ENCODE data around the gene LRRC52.

Gene LRRC52

GRCh38 chr1:165576536-165576935 is 32.7 kb downstream of the LRRC52 start:
- H3K4me3 ChIP-seq (ENCODE audit: insufficient read depth, low read length, poor library complexity, severe bottlenecking): no peak overlapping the region

GRCh38 chr1:165577707-165578106 is 33.9 kb downstream of the LRRC52 start:
- no peak overlapping the region for H3K4me2 ChIP-seq (ENCODE audit: low read depth, low read length, poor library complexity, severe bottlenecking)
- H3K9me3 ChIP-seq (ENCODE audit: insufficient read depth, low read length): no peaks in the 10 kb centered on the region
- no peaks in the 10 kb centered on the region for H3K9me2 ChIP-seq (replicated peaks; ENCODE audit: insufficient read depth, low read length)
- no peaks in the 10 kb centered on the region for H3F3A ChIP-seq (ENCODE audit: insufficient read depth)
- no peaks in the 10 kb centered on the region for H4K20me1 ChIP-seq (ENCODE audit: low read depth, low read length)
- no peaks in the 10 kb centered on the region for H3K36me3 ChIP-seq (ENCODE audit: low read length)
- no peak overlapping the region for H2AFZ ChIP-seq (ENCODE audit: low read depth, low read length, severe bottlenecking)
- no peak overlapping the region for H3K27ac ChIP-seq (ENCODE audit: low read depth, low read length)
- H3K4me3 ChIP-seq (ENCODE audit: insufficient read depth, low read length, poor library complexity, severe bottlenecking): no peak overlapping the region
- H3K9ac ChIP-seq (ENCODE audit: low read length): no peak overlapping the region
- no peaks in the 10 kb centered on the region for H3K27me3 ChIP-seq (ENCODE audit: low read length)
- TF ChIP-seq CTCF (IDR thresholded peaks at IDR 0.05; ENCODE audit: insufficient read depth, low read length, poor library complexity, severe bottlenecking): no peak
- TF ChIP-seq EZH2phosphoT487 (conservative IDR thresholded peaks at IDR 0.05; ENCODE audit: low read length): no peak
- H3K79me2 ChIP-seq (ENCODE audit: insufficient read depth, low read length): no peaks in the 10 kb centered on the region

More at GRCh38 chr1:165576536-165576935, 32.7 kb downstream of the LRRC52 start:
- H3K9me3 ChIP-seq (ENCODE audit: insufficient read depth, low read length): no peaks in the 10 kb centered on the region
- H3K4me2 ChIP-seq (ENCODE audit: low read depth, low read length, poor library complexity, severe bottlenecking): no peak overlapping the region
- TF ChIP-seq EZH2phosphoT487 (conservative IDR thresholded peaks at IDR 0.05; ENCODE audit: low read length) (no peak), CTCF (IDR thresholded peaks at IDR 0.05; ENCODE audit: insufficient read depth, low read length, poor library complexity, severe bottlenecking) (no peak)
- H4K20me1 ChIP-seq (ENCODE audit: low read depth, low read length): no peaks in the 10 kb centered on the region
- no peaks in the 10 kb centered on the region for H3K36me3 ChIP-seq (ENCODE audit: low read length)
- H3K9ac ChIP-seq (ENCODE audit: low read length): no peak overlapping the region
- no peaks in the 10 kb centered on the region for H3K27me3 ChIP-seq (ENCODE audit: low read length)
- no peak overlapping the region for H2AFZ ChIP-seq (ENCODE audit: low read depth, low read length, severe bottlenecking)
- H3F3A ChIP-seq (ENCODE audit: insufficient read depth): no peaks in the 10 kb centered on the region
- H3K27ac ChIP-seq (ENCODE audit: low read depth, low read length): no peak overlapping the region
- H3K79me2 ChIP-seq (ENCODE audit: insufficient read depth, low read length): no peaks in the 10 kb centered on the region
- no peaks in the 10 kb centered on the region for H3K9me2 ChIP-seq (replicated peaks; ENCODE audit: insufficient read depth, low read length)

GRCh38 chr1:165580931-165581871 is 37.4 kb downstream of the LRRC52 start:
- Histone ChIP-seq H3K36me3 (ENCODE audit: low read length) (no peaks in the 10 kb centered on the region), H3K9me3 (ENCODE audit: insufficient read depth, low read length) (no peaks in the 10 kb centered on the region), H3K27me3 (ENCODE audit: low read length) (no peaks in the 10 kb centered on the region), H3K4me2 (ENCODE audit: low read depth, low read length, poor library complexity, severe bottlenecking) (no peak overlapping the region), H3K9me2 (replicated peaks; ENCODE audit: insufficient read depth, low read length) (no peaks in the 10 kb centered on the region), H3K27ac (ENCODE audit: low read depth, low read length) (no peak overlapping the region), H2AFZ (ENCODE audit: low read depth, low read length, severe bottlenecking) (no peak overlapping the region), H3F3A (ENCODE audit: insufficient read depth) (no peaks in the 10 kb centered on the region), H3K4me3 (ENCODE audit: insufficient read depth, low read length, poor library complexity, severe bottlenecking) (no peak overlapping the region), H4K20me1 (ENCODE audit: low read depth, low read length) (no peaks in the 10 kb centered on the region), H3K79me2 (ENCODE audit: insufficient read depth, low read length) (no peaks in the 10 kb centered on the region), H3K9ac (ENCODE audit: low read length) (no peak overlapping the region)
- TF ChIP-seq EZH2phosphoT487 (conservative IDR thresholded peaks at IDR 0.05; ENCODE audit: low read length) (no peak), CTCF (IDR thresholded peaks at IDR 0.05; ENCODE audit: insufficient read depth, low read length, poor library complexity, severe bottlenecking) (no peak)
